Activated CD4-positive, CD25-positive, alpha-beta regulatory T cell treated with anti-CD3 and anti-CD28 coated beads, Interleukin-2, amount 50 U/mL, for 72 hours (primary cell): ENCODE data around the gene ARMC12.
"Not testable (repeated sequence)": the region's sequence is repeated elsewhere in the genome, so short reads cannot be mapped to it uniquely, and the experiment has no call there.

Source experiments
- DNase-seq: peaks from one replicate; pipeline ENCODE4 v3.0.0; 2021

ARMC12 gene

GRCh38 chr6:35736982-35737412 is at the start of gene ARMC12:
Gene ARMC12, plus strand, starts transcription at chr6:35737032. Its CDS starts 77 bp downstream, at chr6:35737109.
- no peak for DNase-seq

- DNase-seq: peak; percentile 70
These were observed 48.9 kb upstream of the ARMC12 start for GRCh38 chr6:35687658-35688604.

- DNase-seq: peak; percentile 93
These were observed 48.1 kb upstream of the ARMC12 start, which contains the start of gene FKBP5 for GRCh38 chr6:35688605-35689322. Gene FKBP5, minus strand, starts transcription at chr6:35688915. Its CDS starts 46,091 bp downstream, at chr6:35642824.

GRCh38 chr6:35690006-35690405 is 46.8 kb upstream of the ARMC12 start:
- not testable (repeated sequence) for DNase-seq

GRCh38 chr6:35690484-35690883 is 46.3 kb upstream of the ARMC12 start:
- no peak for DNase-seq

- no peak for DNase-seq
These were observed 45.6 kb upstream of the ARMC12 start for GRCh38 chr6:35691027-35691824.

GRCh38 chr6:35694462-35694861 is 42.4 kb upstream of the ARMC12 start:
- DNase-seq: no peak

GRCh38 chr6:35698430-35698829 is 38.4 kb upstream of the ARMC12 start:
- not testable (repeated sequence) for DNase-seq

- no peak for DNase-seq
These were observed 38.0 kb upstream of the ARMC12 start for GRCh38 chr6:35698858-35699257.

GRCh38 chr6:35703554-35703953 is 33.3 kb upstream of the ARMC12 start:
- no peak for DNase-seq

- no peak for DNase-seq
These were observed 30.4 kb upstream of the ARMC12 start for GRCh38 chr6:35706468-35706867.

- DNase-seq: no peak
These were observed 29.0 kb upstream of the ARMC12 start for GRCh38 chr6:35707714-35708407.

GRCh38 chr6:35708585-35708984 is 28.2 kb upstream of the ARMC12 start:
- DNase-seq: no peak

GRCh38 chr6:35710241-35710847 is 26.5 kb upstream of the ARMC12 start:
- DNase-seq: no peak

GRCh38 chr6:35711731-35712130 is 25.1 kb upstream of the ARMC12 start:
- DNase-seq: no peak

GRCh38 chr6:35713006-35713767 is 23.6 kb upstream of the ARMC12 start:
- no peak for DNase-seq

- DNase-seq: no peak
These were observed 20.0 kb upstream of the ARMC12 start for GRCh38 chr6:35716798-35717197.

GRCh38 chr6:35717449-35718374 is 19.1 kb upstream of the ARMC12 start:
- no peak for DNase-seq

GRCh38 chr6:35718375-35718736 is 18.5 kb upstream of the ARMC12 start:
- no peak for DNase-seq

GRCh38 chr6:35718911-35719381 is 17.9 kb upstream of the ARMC12 start:
- DNase-seq: no peak
